ENCODE measurements around the gene SHB. TPM values are rescaled to one million over a fixed set of nuclear protein-coding genes. Genes with fewer than 3 reads are reported as not detected.
"Not testable (repeated sequence)": the region's sequence is repeated elsewhere in the genome, so short reads cannot be mapped to it uniquely, and the experiment has no call there.

SHB gene
- polyA plus RNA-seq, 4 donors, result 8.9 to 22.2 (median 14.0) TPM

- Histone ChIP-seq H3K9me3 (ENCODE audit: control insufficient read depth in 2 of 2, insufficient read depth in 1 of 2, low read depth in 1 of 2, low read length in 1 of 2) (no peaks in the 10 kb centered on the region), H3K4me1 (ENCODE audit: control insufficient read depth in 3 of 3, insufficient read depth in 2 of 3, low read depth in 1 of 3, low read length in 2 of 3) (peaks cover 8 to 78% (median 20%) of the 10 kb centered on the region in 3 donors), H3K27ac (ENCODE audit: low read depth in 1 of 3, low read length in 2 of 3) (peak overlapping the region; percentile 46 to 96 (median 72)), H3K36me3 (ENCODE audit: control insufficient read depth in 3 of 3, insufficient read depth in 2 of 3, low read depth in 1 of 3, low read length in 3 of 3) (peaks cover 0 to 50% (median 2%) of the 10 kb centered on the region in 3 donors), H3K4me3 (ENCODE audit: low read depth in 1 of 3, low read length in 3 of 3) (no peak overlapping the region), H3K27me3 (ENCODE audit: control insufficient read depth in 3 of 3, insufficient read depth in 3 of 3, low read length in 3 of 3) (no peaks in the 10 kb centered on the region)
- 58 to 82% (median 63%) methylated on average over 11 of the region's 11 CpGs for WGBS, 3 donors
- DNase-seq (no peak), FAIRE-seq (no peak)
Measured at GRCh38 chr9:37969558-37970300, 99.3 kb downstream of the SHB start.

- Histone ChIP-seq H3K4me3 (ENCODE audit: low read depth in 1 of 3, low read length in 3 of 3) (no peak overlapping the region), H3K9me3 (ENCODE audit: control insufficient read depth in 2 of 2, insufficient read depth in 1 of 2, low read depth in 1 of 2, low read length in 1 of 2) (no peaks in the 10 kb centered on the region), H3K27me3 (ENCODE audit: control insufficient read depth in 3 of 3, insufficient read depth in 3 of 3, low read length in 3 of 3) (no peaks in the 10 kb centered on the region), H3K27ac (ENCODE audit: low read depth in 1 of 3, low read length in 2 of 3) (peak overlapping the region; percentile 72 to 96 (median 86)), H3K4me1 (ENCODE audit: control insufficient read depth in 3 of 3, insufficient read depth in 2 of 3, low read depth in 1 of 3, low read length in 2 of 3) (peaks cover 8 to 83% (median 22%) of the 10 kb centered on the region in 3 donors), H3K36me3 (ENCODE audit: control insufficient read depth in 3 of 3, insufficient read depth in 2 of 3, low read depth in 1 of 3, low read length in 3 of 3) (peaks cover 0 to 44% (median 0%) of the 10 kb centered on the region in 3 donors)
- WGBS, 3 donors, result 16 to 42% (median 18%) methylated on average over 2 of the region's 2 CpGs
- FAIRE-seq, result no peak
- DNase-seq, result peak; percentile 94 to 96
Measured at GRCh38 chr9:37969130-37969529, 99.9 kb downstream of the SHB start.

- FAIRE-seq, result no peak
- DNase-seq, result peak; percentile 66 to 83
- H3K27me3 ChIP-seq (ENCODE audit: control insufficient read depth in 3 of 3, insufficient read depth in 3 of 3, low read length in 3 of 3), result no peaks in the 10 kb centered on the region
- peaks cover 0 to 41% (median 0%) of the 10 kb centered on the region in 3 donors for H3K36me3 ChIP-seq (ENCODE audit: control insufficient read depth in 3 of 3, insufficient read depth in 2 of 3, low read depth in 1 of 3, low read length in 3 of 3)
- no peak overlapping the region for H3K4me3 ChIP-seq (ENCODE audit: low read depth in 1 of 3, low read length in 3 of 3)
- peaks cover 8 to 86% (median 24%) of the 10 kb centered on the region in 3 donors for H3K4me1 ChIP-seq (ENCODE audit: control insufficient read depth in 3 of 3, insufficient read depth in 2 of 3, low read depth in 1 of 3, low read length in 2 of 3)
- no peaks in the 10 kb centered on the region for H3K9me3 ChIP-seq (ENCODE audit: control insufficient read depth in 2 of 2, insufficient read depth in 1 of 2, low read depth in 1 of 2, low read length in 1 of 2)
- peak overlapping the region; percentile 58 to 96 (median 86) for H3K27ac ChIP-seq (ENCODE audit: low read depth in 1 of 3, low read length in 2 of 3)
- 5 to 60% (median 28%) methylated on average over 4 of the region's 4 CpGs for WGBS, 3 donors
Measured at GRCh38 chr9:37968228-37968701, 100.8 kb downstream of the SHB start.

GRCh38 chr9:37967761-37968080 lies 101.3 kb downstream of the SHB start:
- WGBS, 3 donors, result 85 to 91% (median 90%) methylated on average over 6 of the region's 6 CpGs
- Histone ChIP-seq H3K27ac (ENCODE audit: low read depth in 1 of 3, low read length in 2 of 3) (peak overlapping the region; percentile 27 to 96 (median 79)), H3K36me3 (ENCODE audit: control insufficient read depth in 3 of 3, insufficient read depth in 2 of 3, low read depth in 1 of 3, low read length in 3 of 3) (peaks cover 0 to 43% (median 0%) of the 10 kb centered on the region in 3 donors), H3K27me3 (ENCODE audit: control insufficient read depth in 3 of 3, insufficient read depth in 3 of 3, low read length in 3 of 3) (no peaks in the 10 kb centered on the region), H3K9me3 (ENCODE audit: control insufficient read depth in 2 of 2, insufficient read depth in 1 of 2, low read depth in 1 of 2, low read length in 1 of 2) (no peaks in the 10 kb centered on the region), H3K4me1 (ENCODE audit: control insufficient read depth in 3 of 3, insufficient read depth in 2 of 3, low read depth in 1 of 3, low read length in 2 of 3) (peaks cover 8 to 91% (median 24%) of the 10 kb centered on the region in 3 donors), H3K4me3 (ENCODE audit: low read depth in 1 of 3, low read length in 3 of 3) (no peak overlapping the region)
- FAIRE-seq (no peak), DNase-seq (no peak)

- Histone ChIP-seq H3K27ac (ENCODE audit: low read depth in 1 of 3, low read length in 2 of 3) (peak overlapping the region; percentile 34 to 96 (median 79)), H3K9me3 (ENCODE audit: control insufficient read depth in 2 of 2, insufficient read depth in 1 of 2, low read depth in 1 of 2, low read length in 1 of 2) (no peaks in the 10 kb centered on the region), H3K4me3 (ENCODE audit: low read depth in 1 of 3, low read length in 3 of 3) (no peak overlapping the region), H3K27me3 (ENCODE audit: control insufficient read depth in 3 of 3, insufficient read depth in 3 of 3, low read length in 3 of 3) (no peaks in the 10 kb centered on the region), H3K4me1 (ENCODE audit: control insufficient read depth in 3 of 3, insufficient read depth in 2 of 3, low read depth in 1 of 3, low read length in 2 of 3) (peaks cover 8 to 92% (median 24%) of the 10 kb centered on the region in 3 donors), H3K36me3 (ENCODE audit: control insufficient read depth in 3 of 3, insufficient read depth in 2 of 3, low read depth in 1 of 3, low read length in 3 of 3) (peaks cover 0 to 46% (median 0%) of the 10 kb centered on the region in 3 donors)
- FAIRE-seq (no peak), DNase-seq (peak; percentile 45 to 49)
- 27 to 66% (median 49%) methylated on average over 8 of the region's 8 CpGs for WGBS, 3 donors
Measured at GRCh38 chr9:37967014-37967760, 101.8 kb downstream of the SHB start.

GRCh38 chr9:37966412-37967013 lies 102.5 kb downstream of the SHB start:
- Histone ChIP-seq H3K27me3 (ENCODE audit: control insufficient read depth in 3 of 3, insufficient read depth in 3 of 3, low read length in 3 of 3) (no peaks in the 10 kb centered on the region), H3K36me3 (ENCODE audit: control insufficient read depth in 3 of 3, insufficient read depth in 2 of 3, low read depth in 1 of 3, low read length in 3 of 3) (peaks cover 0 to 47% (median 0%) of the 10 kb centered on the region in 3 donors), H3K27ac (ENCODE audit: low read depth in 1 of 3, low read length in 2 of 3) (peak overlapping the region; percentile 34 to 96 (median 79)), H3K4me1 (ENCODE audit: control insufficient read depth in 3 of 3, insufficient read depth in 2 of 3, low read depth in 1 of 3, low read length in 2 of 3) (peaks cover 8 to 85% (median 24%) of the 10 kb centered on the region in 3 donors), H3K9me3 (ENCODE audit: control insufficient read depth in 2 of 2, insufficient read depth in 1 of 2, low read depth in 1 of 2, low read length in 1 of 2) (no peaks in the 10 kb centered on the region), H3K4me3 (ENCODE audit: low read depth in 1 of 3, low read length in 3 of 3) (no peak overlapping the region)
- no peak for FAIRE-seq
- WGBS, 3 donors, result 19 to 59% (median 19%) methylated on average over 9 of the region's 9 CpGs
- DNase-seq, result peak; percentile 71 to 92

- peak; percentile 16 to 43 for DNase-seq
Measured at GRCh38 chr9:37965676-37966345, 103.2 kb downstream of the SHB start.

More at GRCh38 chr9:37965676-37966345, 103.2 kb downstream of the SHB start:
- Histone ChIP-seq H3K36me3 (ENCODE audit: control insufficient read depth in 3 of 3, insufficient read depth in 2 of 3, low read depth in 1 of 3, low read length in 3 of 3) (peaks cover 0 to 43% (median 0%) of the 10 kb centered on the region in 3 donors), H3K4me1 (ENCODE audit: control insufficient read depth in 3 of 3, insufficient read depth in 2 of 3, low read depth in 1 of 3, low read length in 2 of 3) (peaks cover 8 to 78% (median 24%) of the 10 kb centered on the region in 3 donors), H3K27ac (ENCODE audit: low read depth in 1 of 3, low read length in 2 of 3) (peak overlapping the region; percentile 34 to 96 (median 86))
- FAIRE-seq; H3K4me3 ChIP-seq (ENCODE audit: low read depth in 1 of 3, low read length in 3 of 3); H3K27me3 ChIP-seq (ENCODE audit: control insufficient read depth in 3 of 3, insufficient read depth in 3 of 3, low read length in 3 of 3); H3K9me3 ChIP-seq (ENCODE audit: control insufficient read depth in 2 of 2, insufficient read depth in 1 of 2, low read depth in 1 of 2, low read length in 1 of 2): not testable (repeated sequence)
- WGBS, 3 donors, result 29 to 64% (median 35%) methylated on average over 7 of the region's 7 CpGs
